Neural cell (in vitro differentiated cells): ENCODE results near the gene KCTD18. TPM values are rescaled to one million over a fixed set of nuclear protein-coding genes. Genes with fewer than 3 reads are reported as not detected.

Source experiments
- H2AFZ ChIP-seq: fragments of 200-600, 300-800 bp; sonication (generic), shearing (Covaris generic); 2 replicates; pipeline ENCODE4 v1.6.0; 2014; ENCODE audit warnings: low read depth, mild to moderate bottlenecking, antibody characterized with exemption, low read length, moderate library complexity
- H3F3A ChIP-seq: fragments of 200-600 bp; shearing (Covaris generic); 2 replicates; pipeline ENCODE4 v1.6.1; 2016; ENCODE audit warnings: mild to moderate bottlenecking, moderate library complexity, mixed read lengths, antibody characterized with exemption, low read length; ENCODE audit not compliant: insufficient read depth, poor library complexity, severe bottlenecking
- H3K27ac ChIP-seq: fragments of 200-600, 300-800 bp; sonication (generic), shearing (Covaris generic); 2 replicates; pipeline ENCODE4 v1.5.1; 2014; ENCODE audit warnings: mild to moderate bottlenecking, low read length, moderate library complexity
- H3K27me3 ChIP-seq: fragments of 300-800, 200-600 bp; sonication (generic), shearing (Covaris generic); 2 replicates; pipeline ENCODE4 v1.6.0; 2014; ENCODE audit warnings: mild to moderate bottlenecking, low read depth, low read length, moderate library complexity; ENCODE audit not compliant: insufficient read depth
- H3K36me3 ChIP-seq: fragments of 300-800, 200-600 bp; sonication (generic), shearing (Covaris generic); 2 replicates; pipeline ENCODE4 v1.5.1; 2014; ENCODE audit warnings: mild to moderate bottlenecking, antibody characterized with exemption, low read length, moderate library complexity; ENCODE audit not compliant: insufficient read depth
- H3K4me2 ChIP-seq: fragments of 300-800, 200-600 bp; sonication (generic), shearing (Covaris generic); 2 replicates; pipeline ENCODE4 v1.6.0; 2014; ENCODE audit warnings: mild to moderate bottlenecking, low read length
- H3K4me3 ChIP-seq: fragments of 300-800, 200-600 bp; sonication (generic), shearing (Covaris generic); 2 replicates; pipeline ENCODE4 v1.5.1; 2014; ENCODE audit warnings: mild to moderate bottlenecking, low read length, moderate library complexity
- H3K79me2 ChIP-seq: fragments of 200-600 bp; shearing (Covaris generic); replicated peaks from 2 replicates; pipeline ENCODE4 v1.6.0; 2014; ENCODE audit warnings: mild to moderate bottlenecking, low read length, moderate library complexity; ENCODE audit not compliant: insufficient read depth
- H3K9ac ChIP-seq: fragments of 300-800, 200-600 bp; sonication (generic), shearing (Covaris generic); 2 replicates; pipeline ENCODE4 v1.6.1; 2016; ENCODE audit warnings: mild to moderate bottlenecking, low read length, mixed read lengths
- H3K9me2 ChIP-seq: fragments of 200-600 bp; shearing (Covaris generic); 2 replicates; pipeline ENCODE4 v1.6.1; 2016; ENCODE audit warnings: mild to moderate bottlenecking, low read length, mixed read lengths; ENCODE audit not compliant: insufficient read depth
- H3K9me3 ChIP-seq: fragments of 200-600, 300-800 bp; sonication (generic), shearing (Covaris generic); 2 replicates; pipeline ENCODE4 v1.6.1; 2016; ENCODE audit warnings: mild to moderate bottlenecking, mixed run types, low read length, moderate library complexity, mixed read lengths
- H4K20me1 ChIP-seq: fragments of 200-600 bp; shearing (Covaris generic); 2 replicates; pipeline ENCODE4 v1.6.1; 2016; ENCODE audit warnings: mild to moderate bottlenecking, mixed run types; ENCODE audit not compliant: insufficient read depth
- EP300 ChIP-seq: fragments of 450-650 bp; conservative IDR thresholded peaks from 2 replicates; pipeline ENCODE4 v1.6.1; 2014; ENCODE audit warnings: antibody characterized with exemption, mild to moderate bottlenecking, moderate library complexity; ENCODE audit not compliant: poor library complexity, severe bottlenecking
- EZH2 ChIP-seq: fragments of 200-600, 300-800 bp; shearing (Covaris generic), sonication (generic); IDR thresholded peaks from 2 replicates; pipeline ENCODE4 v1.6.1; 2014; ENCODE audit warnings: antibody characterized with exemption, low read length, borderline replicate concordance, mild to moderate bottlenecking; ENCODE audit not compliant: insufficient read depth, poor library complexity, severe bottlenecking
- MXI1 ChIP-seq: fragments of 450-650 bp; conservative IDR thresholded peaks from 2 replicates; pipeline ENCODE4 v1.6.1; 2014; ENCODE audit warnings: antibody characterized with exemption, mild to moderate bottlenecking; ENCODE audit not compliant: poor library complexity, severe bottlenecking
- POLR2AphosphoS5 ChIP-seq: IDR thresholded peaks from 2 replicates; pipeline ENCODE4 v1.6.1; 2012
- RAD21 ChIP-seq: fragments of 450-650 bp; conservative IDR thresholded peaks from 2 replicates; pipeline ENCODE4 v1.6.1; 2014; ENCODE audit warnings: antibody characterized with exemption, mild to moderate bottlenecking, moderate library complexity
- SMC3 ChIP-seq: fragments of 450-650 bp; conservative IDR thresholded peaks from 2 replicates; pipeline ENCODE4 v1.6.1; 2014; ENCODE audit warnings: antibody characterized with exemption, mild to moderate bottlenecking, moderate library complexity; ENCODE audit not compliant: poor library complexity
- TAF1 ChIP-seq: IDR thresholded peaks from 2 replicates; pipeline ENCODE4 v1.6.1; 2012; ENCODE audit warnings: low read depth
- polyA plus RNA-seq: library from polyadenylated mRNA; depleted of rRNA; stranded (reverse); fragments of >200 nt; gene quantifications from 2 replicates; pipeline ENCODE4 v1.2.3, GENCODE V29; 2014
- TF ChIP-seq, protein P1 (sequence below): fragments of 450-650 bp; IDR thresholded peaks from 2 replicates; pipeline ENCODE4 v1.5.1; 2014; ENCODE audit warnings: antibody characterized with exemption, mild to moderate bottlenecking, moderate library complexity; ENCODE audit not compliant: poor library complexity, severe bottlenecking
- TF ChIP-seq, protein P2 (sequence below): IDR thresholded peaks from 2 replicates; pipeline ENCODE4 v1.6.1; 2012; ENCODE audit warnings: borderline replicate concordance

KCTD18 gene
- polyA plus RNA-seq, 1 donor from 2014 or later, result 17.0 TPM

DNA sequence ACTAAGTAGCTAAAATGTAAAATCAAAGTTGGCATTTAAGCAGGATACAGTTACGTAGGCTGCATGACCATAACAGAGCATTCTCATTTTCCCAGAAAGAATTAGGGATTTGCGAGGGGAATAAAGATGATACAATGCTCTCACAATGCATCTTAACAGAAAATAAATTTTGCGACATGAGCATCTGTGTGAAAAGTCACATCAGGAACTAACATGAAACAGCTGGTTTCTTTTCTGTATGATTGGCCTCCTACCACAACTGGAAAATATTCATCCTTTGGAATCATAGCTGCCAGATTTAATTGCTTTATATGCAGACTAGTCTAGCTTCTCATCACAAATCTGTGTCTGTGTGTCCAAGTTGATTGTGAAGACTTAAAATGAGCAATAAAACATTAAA lies 66.0 kb downstream of the KCTD18 start:
- Histone ChIP-seq H3F3A (no peaks in the 10 kb centered on the region), H2AFZ (no peak overlapping the region), H3K27me3 (no peaks in the 10 kb centered on the region), H3K36me3 (no peaks in the 10 kb centered on the region), H4K20me1 (no peaks in the 10 kb centered on the region), H3K4me2 (no peak overlapping the region), H3K79me2 (no peaks in the 10 kb centered on the region), H3K9ac (no peak overlapping the region), H3K9me2 (no peaks in the 10 kb centered on the region), H3K9me3 (no peaks in the 10 kb centered on the region), H3K27ac (no peak overlapping the region), H3K4me3 (no peak overlapping the region)
- TF ChIP-seq SMC3, result no peak
- TF ChIP-seq MXI1, result no peak
- TF ChIP-seq, protein P1, sequence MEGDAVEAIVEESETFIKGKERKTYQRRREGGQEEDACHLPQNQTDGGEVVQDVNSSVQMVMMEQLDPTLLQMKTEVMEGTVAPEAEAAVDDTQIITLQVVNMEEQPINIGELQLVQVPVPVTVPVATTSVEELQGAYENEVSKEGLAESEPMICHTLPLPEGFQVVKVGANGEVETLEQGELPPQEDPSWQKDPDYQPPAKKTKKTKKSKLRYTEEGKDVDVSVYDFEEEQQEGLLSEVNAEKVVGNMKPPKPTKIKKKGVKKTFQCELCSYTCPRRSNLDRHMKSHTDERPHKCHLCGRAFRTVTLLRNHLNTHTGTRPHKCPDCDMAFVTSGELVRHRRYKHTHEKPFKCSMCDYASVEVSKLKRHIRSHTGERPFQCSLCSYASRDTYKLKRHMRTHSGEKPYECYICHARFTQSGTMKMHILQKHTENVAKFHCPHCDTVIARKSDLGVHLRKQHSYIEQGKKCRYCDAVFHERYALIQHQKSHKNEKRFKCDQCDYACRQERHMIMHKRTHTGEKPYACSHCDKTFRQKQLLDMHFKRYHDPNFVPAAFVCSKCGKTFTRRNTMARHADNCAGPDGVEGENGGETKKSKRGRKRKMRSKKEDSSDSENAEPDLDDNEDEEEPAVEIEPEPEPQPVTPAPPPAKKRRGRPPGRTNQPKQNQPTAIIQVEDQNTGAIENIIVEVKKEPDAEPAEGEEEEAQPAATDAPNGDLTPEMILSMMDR, result no peak
- TF ChIP-seq TAF1, result no peak
- no peak for TF ChIP-seq POLR2AphosphoS5
- TF ChIP-seq, protein P2, sequence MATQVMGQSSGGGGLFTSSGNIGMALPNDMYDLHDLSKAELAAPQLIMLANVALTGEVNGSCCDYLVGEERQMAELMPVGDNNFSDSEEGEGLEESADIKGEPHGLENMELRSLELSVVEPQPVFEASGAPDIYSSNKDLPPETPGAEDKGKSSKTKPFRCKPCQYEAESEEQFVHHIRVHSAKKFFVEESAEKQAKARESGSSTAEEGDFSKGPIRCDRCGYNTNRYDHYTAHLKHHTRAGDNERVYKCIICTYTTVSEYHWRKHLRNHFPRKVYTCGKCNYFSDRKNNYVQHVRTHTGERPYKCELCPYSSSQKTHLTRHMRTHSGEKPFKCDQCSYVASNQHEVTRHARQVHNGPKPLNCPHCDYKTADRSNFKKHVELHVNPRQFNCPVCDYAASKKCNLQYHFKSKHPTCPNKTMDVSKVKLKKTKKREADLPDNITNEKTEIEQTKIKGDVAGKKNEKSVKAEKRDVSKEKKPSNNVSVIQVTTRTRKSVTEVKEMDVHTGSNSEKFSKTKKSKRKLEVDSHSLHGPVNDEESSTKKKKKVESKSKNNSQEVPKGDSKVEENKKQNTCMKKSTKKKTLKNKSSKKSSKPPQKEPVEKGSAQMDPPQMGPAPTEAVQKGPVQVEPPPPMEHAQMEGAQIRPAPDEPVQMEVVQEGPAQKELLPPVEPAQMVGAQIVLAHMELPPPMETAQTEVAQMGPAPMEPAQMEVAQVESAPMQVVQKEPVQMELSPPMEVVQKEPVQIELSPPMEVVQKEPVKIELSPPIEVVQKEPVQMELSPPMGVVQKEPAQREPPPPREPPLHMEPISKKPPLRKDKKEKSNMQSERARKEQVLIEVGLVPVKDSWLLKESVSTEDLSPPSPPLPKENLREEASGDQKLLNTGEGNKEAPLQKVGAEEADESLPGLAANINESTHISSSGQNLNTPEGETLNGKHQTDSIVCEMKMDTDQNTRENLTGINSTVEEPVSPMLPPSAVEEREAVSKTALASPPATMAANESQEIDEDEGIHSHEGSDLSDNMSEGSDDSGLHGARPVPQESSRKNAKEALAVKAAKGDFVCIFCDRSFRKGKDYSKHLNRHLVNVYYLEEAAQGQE, result no peak
- no peak for TF ChIP-seq EZH2
- TF ChIP-seq RAD21, result no peak
- TF ChIP-seq EP300, result no peak

GRCh38 chr2:200443376-200443775 lies 66.5 kb downstream of the KCTD18 start:
- H3K79me2 ChIP-seq, result no peaks in the 10 kb centered on the region
- no peaks in the 10 kb centered on the region for H3K36me3 ChIP-seq

More at GRCh38 chr2:200443376-200443775, 66.5 kb downstream of the KCTD18 start:
- Histone ChIP-seq H3K27ac (no peak overlapping the region), H2AFZ (no peak overlapping the region), H3K4me3 (no peak overlapping the region), H3K27me3 (no peaks in the 10 kb centered on the region), H4K20me1 (no peaks in the 10 kb centered on the region), H3K9me3 (no peaks in the 10 kb centered on the region), H3K9me2 (no peaks in the 10 kb centered on the region), H3K4me2 (no peak overlapping the region), H3K9ac (no peak overlapping the region), H3F3A (no peaks in the 10 kb centered on the region)
- TF ChIP-seq TAF1 (no peak), EZH2 (no peak), POLR2AphosphoS5 (no peak), SMC3 (no peak)
- TF ChIP-seq, protein P1, result no peak
- TF ChIP-seq, protein P2, result no peak
